Thyroid gland (tissue), 4 donors: ENCODE results near the gene VASP. TPM values are rescaled to one million over a fixed set of nuclear protein-coding genes. Genes with fewer than 3 reads are reported as not detected.
A peak's percentile ranks its signal among the peaks of the same experiment; 100 is the strongest.

ENCODE experiments used
- DNase-seq, 2 donors: peaks; one replicate each; pipeline ENCODE4 v3.0.0-alpha.2; 2019
- H3K27ac ChIP-seq, 3 donors: fragments of 200-600 bp; sonication (generic); 1 replicate in 2 of 3; 2 replicates in 1 of 3; pipeline ENCODE4 v1.5.1; 2016 to 2019; ENCODE audit warnings: mild to moderate bottlenecking in 1 of 3, moderate library complexity in 1 of 3
- H3K27me3 ChIP-seq: fragments of 200-600 bp; sonication (generic); one replicate; pipeline ENCODE4 v1.5.1; 2019
- H3K36me3 ChIP-seq, 2 donors: fragments of 200-600 bp; sonication (generic); one replicate each; pipeline ENCODE4 v1.5.1; 2016 to 2019
- H3K4me1 ChIP-seq, 2 donors: fragments of 200-600 bp; sonication (generic); one replicate each; pipeline ENCODE4 v1.5.1; 2017 to 2019
- H3K4me3 ChIP-seq, 3 donors: fragments of 200-600 bp; sonication (generic); replicated peaks in 1 of 3; 1 replicate in 2 of 3; 2 replicates in 1 of 3; pipeline ENCODE4 v1.5.1; 2016; ENCODE audit warnings: mild to moderate bottlenecking in 1 of 3
- H3K9me3 ChIP-seq: fragments of 200-600 bp; sonication (generic); one replicate; pipeline ENCODE4 v1.5.1; 2017
- POLR2A ChIP-seq, 2 donors: fragments of 450-650 bp; IDR thresholded peaks; one replicate each; pipeline ENCODE4 v1.6.1; 2017; ENCODE audit warnings: antibody characterized with exemption in 2 of 2, mild to moderate bottlenecking in 2 of 2, moderate library complexity in 1 of 2
- WGBS, 2 donors: methylation state at CpG; one replicate each; pipeline ENCODE4 v1.1.5; 2017; 5-methylcytosine and 5-hydroxymethylcytosine counted together
- intact Hi-C: fragments of 100-400 bp; cut with DNase I; formaldehyde crosslinking; loops from one replicate; pipeline ENCODE4 v1.15.1; 2023
- total RNA-seq, 4 donors: library from RNA; depleted of rRNA; stranded (reverse); fragments of >200 nt; gene quantifications; one replicate each; pipeline ENCODE4 v1.2.3, GENCODE V29; 2016
- TF ChIP-seq, protein P1 (sequence below), 6 experiments: fragments of 200-600 bp in 3 of 6; fragments of 450-650 bp in 3 of 6; sonication (generic) in 3 of 6; IDR thresholded peaks; one replicate each; pipeline ENCODE4 v1.5.1; 2016 to 2019; ENCODE audit warnings: antibody characterized with exemption in 6 of 6, mild to moderate bottlenecking in 2 of 6, inconsistent platforms in 1 of 6, moderate library complexity in 1 of 6

The VASP gene
- total RNA-seq, 4 donors from 2014 or later, result 34.3 to 50.8 (median 45.1) TPM

DNA sequence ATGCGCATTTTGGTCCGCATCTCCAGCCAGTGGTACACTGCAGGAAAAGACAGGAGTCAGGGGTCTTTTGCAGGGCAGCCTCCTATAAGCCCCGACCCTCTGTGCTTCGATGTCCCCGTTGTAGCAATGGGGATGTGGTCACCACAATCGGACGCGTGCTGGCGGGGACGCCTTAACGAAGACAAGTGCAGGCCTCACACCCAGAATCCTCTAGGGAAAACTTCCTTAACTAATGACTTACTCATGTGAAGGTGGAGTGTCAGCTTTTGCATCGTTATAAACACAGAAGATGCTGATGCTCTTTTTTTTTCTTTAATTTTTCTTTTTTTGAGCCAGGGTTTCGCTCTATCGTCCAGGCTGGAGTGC, 22.1 kb downstream of the VASP start:
- Histone ChIP-seq H3K27me3 (no peaks in the 10 kb centered on the region), H3K4me1 (peaks cover 10 to 15% of the 10 kb centered on the region in 2 donors), H3K9me3 (no peaks in the 10 kb centered on the region), H3K36me3 (peaks cover 0 to 12% of the 10 kb centered on the region in 2 donors), H3K4me3 (no peak overlapping the region), H3K27ac (no peak overlapping the region)
- WGBS, 2 donors, result 31 to 35% methylated on average over 12 to 13 of the region's 14 CpGs
- intact Hi-C loops, result loop anchor here (10.0 kb wide), 1 partner anchor 155 kb away; no protein-coding TSS in a partner anchor
- TF ChIP-seq, protein P1, sequence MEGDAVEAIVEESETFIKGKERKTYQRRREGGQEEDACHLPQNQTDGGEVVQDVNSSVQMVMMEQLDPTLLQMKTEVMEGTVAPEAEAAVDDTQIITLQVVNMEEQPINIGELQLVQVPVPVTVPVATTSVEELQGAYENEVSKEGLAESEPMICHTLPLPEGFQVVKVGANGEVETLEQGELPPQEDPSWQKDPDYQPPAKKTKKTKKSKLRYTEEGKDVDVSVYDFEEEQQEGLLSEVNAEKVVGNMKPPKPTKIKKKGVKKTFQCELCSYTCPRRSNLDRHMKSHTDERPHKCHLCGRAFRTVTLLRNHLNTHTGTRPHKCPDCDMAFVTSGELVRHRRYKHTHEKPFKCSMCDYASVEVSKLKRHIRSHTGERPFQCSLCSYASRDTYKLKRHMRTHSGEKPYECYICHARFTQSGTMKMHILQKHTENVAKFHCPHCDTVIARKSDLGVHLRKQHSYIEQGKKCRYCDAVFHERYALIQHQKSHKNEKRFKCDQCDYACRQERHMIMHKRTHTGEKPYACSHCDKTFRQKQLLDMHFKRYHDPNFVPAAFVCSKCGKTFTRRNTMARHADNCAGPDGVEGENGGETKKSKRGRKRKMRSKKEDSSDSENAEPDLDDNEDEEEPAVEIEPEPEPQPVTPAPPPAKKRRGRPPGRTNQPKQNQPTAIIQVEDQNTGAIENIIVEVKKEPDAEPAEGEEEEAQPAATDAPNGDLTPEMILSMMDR (IDR thresholded peaks at IDR 0.05), result no peak
- no peak for TF ChIP-seq POLR2A (IDR thresholded peaks at IDR 0.05)
- no peak for DNase-seq

- intact Hi-C loops, result no loop called here
- TF ChIP-seq POLR2A (IDR thresholded peaks at IDR 0.05), result no peak
- TF ChIP-seq, protein P1 (IDR thresholded peaks at IDR 0.05), result no peak
- 97 to 100% methylated on average over 1 of the region's 1 CpG for WGBS, 2 donors
Measured at GRCh38 chr19:45531349-45531748, 24.1 kb downstream of the VASP start.

GRCh38 chr19:45539459-45539858, 32.2 kb downstream of the VASP start:
- TF ChIP-seq, protein P1 (IDR thresholded peaks at IDR 0.05), result no peak
- no peak for TF ChIP-seq POLR2A (IDR thresholded peaks at IDR 0.05)
- 40 to 51% methylated on average over 9 of the region's 9 CpGs for WGBS, 2 donors
- Histone ChIP-seq H3K9me3 (no peaks in the 10 kb centered on the region), H3K27ac (no peak overlapping the region), H3K4me1 (peaks cover 0 to 5% of the 10 kb centered on the region in 2 donors), H3K27me3 (no peaks in the 10 kb centered on the region), H3K4me3 (no peak overlapping the region), H3K36me3 (no peaks in the 10 kb centered on the region)
- DNase-seq, result peak; percentile 90 to 91
- intact Hi-C loops, result no loop called here

More at GRCh38 chr19:45531349-45531748, 24.1 kb downstream of the VASP start:
- DNase-seq, result no peak
- no peaks in the 10 kb centered on the region for H3K27me3 ChIP-seq
- peaks cover 0 to 2% of the 10 kb centered on the region in 2 donors for H3K36me3 ChIP-seq
- no peak overlapping the region for H3K27ac ChIP-seq
- H3K4me1 ChIP-seq, result peaks cover 10 to 15% of the 10 kb centered on the region in 2 donors
- H3K4me3 ChIP-seq, result no peak overlapping the region
- H3K9me3 ChIP-seq, result no peaks in the 10 kb centered on the region

- peaks cover 0 to 5% of the 10 kb centered on the region in 2 donors for H3K4me1 ChIP-seq
- H3K9me3 ChIP-seq, result no peaks in the 10 kb centered on the region
- intact Hi-C loops, result no loop called here
- no peak overlapping the region for H3K27ac ChIP-seq
- H3K4me3 ChIP-seq, result no peak overlapping the region
- 78 to 87% methylated on average over 5 of the region's 7 CpGs for WGBS, 2 donors
- H3K27me3 ChIP-seq, result no peaks in the 10 kb centered on the region
- no peak for DNase-seq
- TF ChIP-seq POLR2A (IDR thresholded peaks at IDR 0.05), result no peak
- TF ChIP-seq, protein P1 (IDR thresholded peaks at IDR 0.05), result no peak
- no peaks in the 10 kb centered on the region for H3K36me3 ChIP-seq
Measured at GRCh38 chr19:45542234-45542668, 35.0 kb downstream of the VASP start.

- no peak overlapping the region for H3K4me3 ChIP-seq
- no peak overlapping the region for H3K27ac ChIP-seq
- no peaks in the 10 kb centered on the region for H3K27me3 ChIP-seq
- no peaks in the 10 kb centered on the region for H3K36me3 ChIP-seq
- WGBS, 2 donors, result 93 to 94% methylated on average over 10 of the region's 10 CpGs
- no peaks in the 10 kb centered on the region for H3K9me3 ChIP-seq
- H3K4me1 ChIP-seq, result no peaks in the 10 kb centered on the region
- intact Hi-C loops, result no loop called here
- TF ChIP-seq, protein P1 (IDR thresholded peaks at IDR 0.05), result no peak
- TF ChIP-seq POLR2A (IDR thresholded peaks at IDR 0.05), result no peak
- DNase-seq, result no peak
Measured at GRCh38 chr19:45547211-45547770, 40.0 kb downstream of the VASP start.
